Pons (tissue), 1 donor: ENCODE results near the gene NEU1.
"Not testable (repeated sequence)": the region's sequence is repeated elsewhere in the genome, so short reads cannot be mapped to it uniquely, and the experiment has no call there.

Experiments used
- DNase-seq: peaks from one replicate; pipeline ENCODE4 v3.0.0-alpha.2; 2016; ENCODE audit warnings: low spot score

NEU1 gene

GRCh38 chr6:31838968-31839367 is 23.7 kb downstream of the NEU1 start:
- DNase-seq: no peak

DNA sequence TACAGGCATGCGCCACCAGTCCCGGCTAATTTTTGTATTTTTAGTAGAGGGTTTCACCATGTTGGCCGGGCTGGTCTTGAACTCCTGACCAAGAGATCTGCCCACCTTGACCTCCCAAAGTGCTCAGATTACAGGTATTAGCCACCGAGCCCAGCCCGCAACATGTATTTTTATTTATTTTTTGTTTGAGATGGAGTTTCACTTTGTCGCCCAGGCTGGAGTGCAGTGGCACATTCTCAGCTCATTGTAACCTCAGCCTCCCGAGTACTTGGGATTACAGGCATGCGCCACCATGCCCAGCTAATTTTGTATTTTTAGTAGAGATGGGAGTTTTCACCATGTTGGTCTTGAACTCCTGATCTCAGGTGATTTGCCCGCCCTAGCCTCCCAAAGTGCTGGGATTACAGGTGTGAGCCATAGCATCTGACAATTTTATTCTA is 24.5 kb downstream of the NEU1 start:
- not testable (repeated sequence) for DNase-seq

DNA sequence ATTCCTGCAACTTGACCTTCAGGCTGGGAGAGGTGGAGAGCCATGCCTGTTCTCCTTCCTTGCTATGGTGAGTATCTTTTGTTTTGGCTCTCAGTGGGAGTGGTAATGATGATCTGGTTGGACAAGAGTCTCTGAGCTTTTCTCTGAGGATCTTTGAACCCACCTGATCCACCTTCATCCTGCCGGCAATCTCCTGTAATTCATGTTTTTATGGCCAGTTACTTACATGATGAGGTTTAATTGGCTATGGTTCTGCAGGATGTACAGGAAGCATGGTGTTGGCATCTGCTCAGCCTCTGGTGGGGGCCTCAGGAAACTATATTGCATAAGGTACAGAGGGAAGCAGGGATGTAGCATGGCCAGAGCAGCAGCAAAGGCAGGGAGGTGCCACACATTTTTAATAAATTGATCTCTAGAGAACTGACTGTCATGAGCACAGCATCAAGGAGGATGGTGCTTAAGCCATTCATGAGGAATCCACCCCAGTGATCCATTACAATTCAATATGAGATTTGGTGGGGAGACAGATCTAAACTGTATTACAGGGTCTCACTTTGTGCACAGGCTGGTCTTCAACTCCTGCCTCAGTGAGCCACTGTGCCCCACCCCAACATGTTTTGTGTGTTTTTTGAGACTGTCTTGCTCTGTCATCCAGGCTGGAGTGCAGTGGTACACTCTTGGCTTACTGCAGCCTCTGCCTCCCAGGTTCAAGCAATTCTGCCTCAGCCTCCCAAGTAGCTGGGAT is 25.1 kb downstream of the NEU1 start:
- no peak for DNase-seq

DNA sequence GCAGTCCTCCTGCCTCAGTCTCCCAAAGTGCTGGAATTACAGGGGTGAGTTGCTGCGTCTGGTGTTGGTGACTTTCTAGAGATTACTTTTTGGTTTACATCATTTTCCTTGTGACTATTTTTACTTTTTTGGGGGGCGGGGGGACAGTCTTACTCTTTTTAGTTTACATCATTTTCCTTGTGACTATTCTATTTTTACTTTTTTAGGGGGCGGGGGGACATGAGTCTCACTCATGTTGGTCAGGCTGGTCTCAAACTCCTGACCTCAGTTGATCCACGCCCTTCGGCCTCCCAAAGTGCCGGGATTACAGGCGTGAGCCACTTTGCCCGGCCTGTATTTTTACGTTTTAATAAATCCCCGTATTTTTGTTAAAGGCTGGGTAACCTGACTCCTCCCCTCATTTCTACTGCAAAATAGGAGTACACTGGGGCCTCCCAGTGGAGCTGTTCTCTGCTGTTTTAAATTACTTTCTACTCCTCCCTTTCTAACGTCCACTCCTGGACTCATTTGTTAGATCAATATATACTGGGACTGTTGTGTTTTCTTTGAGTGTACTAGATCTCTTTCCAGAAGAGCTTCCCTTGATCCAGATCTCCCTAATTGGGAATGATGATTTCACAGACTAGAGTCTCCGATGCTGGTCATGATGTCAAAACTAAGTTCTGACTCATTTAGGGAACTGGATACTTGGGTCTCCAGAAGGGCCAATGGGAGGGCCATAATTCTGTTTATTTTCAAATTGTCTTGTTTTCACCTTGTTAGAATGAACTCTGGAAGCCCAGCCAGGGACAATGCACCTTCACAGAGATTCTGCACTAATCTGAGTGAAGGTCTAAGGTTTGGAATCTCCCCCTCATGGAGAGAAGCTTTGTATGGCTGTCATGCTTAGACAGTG is 25.9 kb downstream of the NEU1 start:
- no peak for DNase-seq

- DNase-seq: no peak
Observed at GRCh38 chr6:31836047-31836473, 26.6 kb downstream of the NEU1 start.

DNA sequence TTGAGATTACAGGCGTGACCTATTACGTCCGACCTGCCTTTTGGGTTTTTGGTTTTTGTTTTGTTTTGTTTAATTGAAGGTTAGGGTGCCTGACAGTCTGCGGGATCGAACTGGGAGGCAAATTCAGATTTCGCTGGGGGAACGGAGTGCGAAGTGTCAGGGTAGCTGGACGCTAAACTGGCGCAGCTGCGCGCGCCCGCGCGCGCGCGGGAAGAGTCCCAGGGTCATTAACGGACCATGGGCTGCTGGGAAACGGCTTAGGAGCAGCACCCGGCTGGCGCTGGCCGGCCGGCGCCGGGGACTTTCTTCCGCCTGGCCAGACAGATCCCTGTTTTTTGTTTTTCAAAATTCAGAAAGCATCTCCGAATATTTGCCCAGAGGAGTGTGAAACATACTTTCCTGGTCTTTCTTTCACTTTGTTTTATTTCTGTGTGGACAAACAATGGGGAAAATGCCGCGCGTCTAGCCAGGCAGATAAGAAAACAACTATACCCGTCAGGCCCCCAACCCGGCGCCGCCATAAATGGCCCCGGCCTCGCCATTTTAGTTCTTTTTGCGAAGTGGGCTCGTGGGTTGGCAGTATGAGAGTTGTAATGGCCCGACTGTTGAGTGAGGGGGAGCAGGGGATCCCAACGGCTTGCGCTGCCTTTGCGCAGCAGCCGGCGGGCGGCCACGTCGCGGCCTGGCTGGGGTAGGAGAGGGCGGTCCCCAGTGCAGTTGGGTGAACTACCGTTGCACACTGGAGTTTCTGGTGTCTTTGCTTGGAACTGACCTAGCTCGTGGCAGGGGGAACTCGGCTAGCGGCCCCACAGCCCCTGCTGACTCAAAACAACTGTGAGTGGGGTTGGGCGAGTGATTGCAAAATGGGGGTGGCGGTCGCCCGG is 28.0 kb downstream of the NEU1 start:
- DNase-seq: peak; percentile 91

- DNase-seq: peak; percentile 64
Observed at GRCh38 chr6:31831350-31832215, 31.0 kb downstream of the NEU1 start.

DNA sequence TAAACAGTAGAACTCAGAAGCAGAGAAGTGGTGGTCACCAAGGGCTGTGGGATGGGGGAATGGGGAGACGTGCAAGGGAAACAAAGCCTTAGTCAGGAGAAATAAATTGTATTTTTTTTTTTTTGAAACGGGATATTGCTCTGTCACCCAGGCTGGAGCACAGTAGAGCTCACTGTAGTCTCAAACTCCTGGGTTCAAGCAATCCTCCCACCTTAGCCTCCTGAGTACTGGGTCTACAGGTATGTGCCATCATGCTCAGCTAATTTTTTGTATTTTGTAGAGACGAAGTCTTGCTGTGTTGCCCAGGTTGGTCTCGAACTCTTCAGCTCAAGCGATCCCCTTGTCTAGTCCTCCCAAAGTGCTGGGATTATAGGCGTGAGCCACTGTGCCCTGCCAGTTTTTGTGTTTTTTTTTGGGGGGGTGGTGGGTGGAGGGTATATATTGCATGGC is 31.7 kb downstream of the NEU1 start:
- DNase-seq: peak; percentile 84

GRCh38 chr6:31829633-31830283 is 32.9 kb downstream of the NEU1 start:
- peak; percentile 89 for DNase-seq

DNA sequence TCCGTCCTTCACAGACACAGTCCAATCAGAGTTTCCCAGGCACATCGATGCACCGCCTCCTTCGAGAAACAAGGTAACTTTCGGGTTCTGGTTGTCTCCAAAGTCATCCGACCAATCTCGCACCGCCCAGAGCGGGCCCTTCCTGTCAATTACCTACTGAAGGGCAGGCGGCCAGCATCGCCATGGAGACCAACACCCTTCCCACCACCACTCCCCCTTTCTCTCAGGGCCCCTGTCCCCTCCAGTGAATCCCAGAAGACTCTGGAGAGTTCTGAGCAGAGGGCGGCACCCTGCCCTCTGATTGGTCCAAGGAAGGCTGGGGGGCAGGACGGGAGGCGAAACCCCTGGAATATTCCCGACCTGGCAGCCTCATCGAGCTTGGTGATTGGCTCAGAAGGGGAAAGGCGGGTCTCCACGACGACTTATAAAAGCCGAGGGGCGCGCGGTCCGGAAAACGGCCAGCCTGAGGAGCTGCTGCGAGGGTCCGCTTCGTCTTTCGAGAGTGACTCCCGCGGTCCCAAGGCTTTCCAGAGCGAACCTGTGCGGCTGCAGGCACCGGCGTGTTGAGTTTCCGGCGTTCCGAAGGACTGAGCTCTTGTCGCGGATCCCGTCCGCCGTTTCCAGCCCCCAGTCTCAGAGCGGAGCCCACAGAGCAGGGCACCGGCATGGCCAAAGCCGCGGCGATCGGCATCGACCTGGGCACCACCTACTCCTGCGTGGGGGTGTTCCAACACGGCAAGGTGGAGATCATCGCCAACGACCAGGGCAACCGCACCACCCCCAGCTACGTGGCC is 35.1 kb downstream of the NEU1 start, which contains the start of gene HSPA1B:
HSPA1B (plus strand) TSS at position 453 of the 794 bp plus-strand sequence; CDS start at position 666, 213 bp downstream.
- DNase-seq: peak; percentile 99

DNA sequence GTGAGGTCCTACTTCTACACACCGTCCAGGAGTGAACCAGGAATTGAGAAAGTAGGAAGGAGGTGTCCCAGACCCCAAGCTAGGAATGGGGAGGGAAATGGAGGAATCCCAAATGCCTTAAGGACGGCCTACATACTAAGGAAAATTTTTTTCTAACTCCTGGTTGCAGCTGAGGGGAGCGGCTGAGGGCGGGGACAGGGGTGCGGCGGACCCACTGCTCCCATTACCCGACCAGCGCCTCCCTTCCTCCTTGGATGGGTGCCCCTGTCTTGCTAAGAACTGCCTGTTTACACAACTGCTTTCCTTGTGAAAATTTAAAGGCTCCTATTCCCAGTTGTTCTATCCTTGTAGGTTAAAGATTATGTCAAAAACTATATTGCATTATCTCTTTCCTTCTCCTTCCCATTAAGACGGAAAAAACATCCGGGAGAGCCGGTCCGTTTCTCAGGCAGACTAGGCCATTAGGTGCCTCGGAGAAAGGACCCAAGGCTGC is 35.8 kb downstream of the NEU1 start:
- no peak for DNase-seq

DNA sequence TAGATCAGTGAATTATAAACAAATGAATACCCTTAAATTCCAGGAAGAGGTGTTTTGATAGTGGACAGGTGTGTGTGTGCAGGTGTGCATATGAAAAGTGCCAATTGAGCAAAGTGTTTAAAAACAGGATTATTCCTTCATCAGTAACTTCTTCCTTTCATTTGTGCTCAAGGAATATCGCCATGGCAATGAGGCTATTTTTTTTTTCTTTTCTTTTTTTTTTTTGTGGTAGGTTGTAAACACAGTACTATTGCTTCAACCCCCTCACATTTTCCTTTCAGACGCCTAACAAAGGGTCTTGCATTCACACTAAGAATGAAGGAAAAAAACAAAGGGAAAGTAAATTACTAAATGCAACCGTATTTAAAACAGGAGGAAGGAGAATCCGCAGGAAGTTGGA is 37.1 kb downstream of the NEU1 start:
- no peak for DNase-seq

GRCh38 chr6:31823592-31824196 is 38.9 kb downstream of the NEU1 start:
- DNase-seq: not testable (repeated sequence)

GRCh38 chr6:31822036-31822821 is 40.4 kb downstream of the NEU1 start:
- DNase-seq: peak; percentile 95

GRCh38 chr6:31821301-31822035 is 41.2 kb downstream of the NEU1 start:
- DNase-seq: peak; percentile 82

DNA sequence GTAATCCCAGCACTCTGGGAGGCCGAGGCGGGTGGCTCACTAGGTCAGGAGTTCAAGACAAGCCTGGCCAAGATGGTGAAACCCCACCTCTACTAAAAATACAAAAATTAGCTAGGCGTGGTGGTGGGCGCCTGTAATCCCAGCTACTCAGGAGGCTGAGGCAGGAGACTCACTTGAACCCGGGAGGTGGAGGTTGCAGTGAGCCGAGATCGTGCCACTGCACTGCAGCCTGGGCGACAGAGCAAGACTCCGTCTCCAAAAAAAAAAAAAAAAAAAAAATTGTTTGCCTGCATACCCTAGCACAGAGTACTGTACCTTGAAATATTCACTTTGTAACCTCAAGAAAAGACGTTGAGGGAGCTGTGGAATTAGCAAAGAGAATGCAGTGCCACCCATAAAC is 42.2 kb downstream of the NEU1 start:
- DNase-seq: not testable (repeated sequence)

GRCh38 chr6:31819871-31820299 is 42.7 kb downstream of the NEU1 start:
- DNase-seq: no peak
